ENCODE data around the gene ADAMTS12. TPM values are rescaled to one million over a fixed set of nuclear protein-coding genes. Genes with fewer than 3 reads are reported as not detected.

The ADAMTS12 gene
- total RNA-seq, 1 donor: 6.9 TPM

DNA sequence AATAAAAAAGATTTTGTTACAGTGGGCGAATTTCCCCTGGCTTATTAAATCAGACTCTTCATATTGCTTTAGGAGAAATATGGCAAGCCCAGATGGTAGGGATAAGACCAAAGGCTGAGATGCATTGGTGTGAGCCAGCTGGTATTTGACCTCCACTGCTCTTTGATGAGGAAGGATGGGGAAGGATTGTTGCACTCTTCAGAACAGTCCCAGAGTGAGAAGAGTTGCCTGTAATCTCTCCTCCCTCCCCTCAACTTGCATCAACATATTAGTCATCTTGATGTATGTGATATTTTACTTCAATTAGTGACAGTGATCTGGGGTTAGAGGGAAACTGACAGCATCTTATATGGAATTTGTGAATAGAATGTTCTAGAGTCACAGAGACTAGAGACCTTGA lies 136.6 kb downstream of the ADAMTS12 start:
- H3K27ac ChIP-seq (ENCODE audit: low read depth, low read length): no peak overlapping the region
- H3K9me3 ChIP-seq (ENCODE audit: low read depth, low read length): no peaks in the 10 kb centered on the region
- TF ChIP-seq, protein P1, sequence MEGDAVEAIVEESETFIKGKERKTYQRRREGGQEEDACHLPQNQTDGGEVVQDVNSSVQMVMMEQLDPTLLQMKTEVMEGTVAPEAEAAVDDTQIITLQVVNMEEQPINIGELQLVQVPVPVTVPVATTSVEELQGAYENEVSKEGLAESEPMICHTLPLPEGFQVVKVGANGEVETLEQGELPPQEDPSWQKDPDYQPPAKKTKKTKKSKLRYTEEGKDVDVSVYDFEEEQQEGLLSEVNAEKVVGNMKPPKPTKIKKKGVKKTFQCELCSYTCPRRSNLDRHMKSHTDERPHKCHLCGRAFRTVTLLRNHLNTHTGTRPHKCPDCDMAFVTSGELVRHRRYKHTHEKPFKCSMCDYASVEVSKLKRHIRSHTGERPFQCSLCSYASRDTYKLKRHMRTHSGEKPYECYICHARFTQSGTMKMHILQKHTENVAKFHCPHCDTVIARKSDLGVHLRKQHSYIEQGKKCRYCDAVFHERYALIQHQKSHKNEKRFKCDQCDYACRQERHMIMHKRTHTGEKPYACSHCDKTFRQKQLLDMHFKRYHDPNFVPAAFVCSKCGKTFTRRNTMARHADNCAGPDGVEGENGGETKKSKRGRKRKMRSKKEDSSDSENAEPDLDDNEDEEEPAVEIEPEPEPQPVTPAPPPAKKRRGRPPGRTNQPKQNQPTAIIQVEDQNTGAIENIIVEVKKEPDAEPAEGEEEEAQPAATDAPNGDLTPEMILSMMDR (IDR thresholded peaks at IDR 0.05; ENCODE audit: extremely low read depth, low read depth, low read length): no peak
- peaks cover 40% of the 10 kb centered on the region for H3K79me2 ChIP-seq (ENCODE audit: insufficient read depth, low read length)
- no peak overlapping the region for H3K4me3 ChIP-seq (ENCODE audit: insufficient read depth, low read length)
- H3K4me2 ChIP-seq (ENCODE audit: insufficient read depth, low read length): no peak overlapping the region
- peaks cover 36% of the 10 kb centered on the region for H4K20me1 ChIP-seq (ENCODE audit: insufficient read depth, low read length)
- H2AFZ ChIP-seq (ENCODE audit: low read length): no peak overlapping the region
- H3K36me3 ChIP-seq (ENCODE audit: insufficient read depth, low read length): peaks cover 4% of the 10 kb centered on the region
- H3K27me3 ChIP-seq (ENCODE audit: insufficient read depth, low read length): no peaks in the 10 kb centered on the region
- H3K4me1 ChIP-seq (ENCODE audit: insufficient read depth, low read length): peaks cover 8% of the 10 kb centered on the region
- peak; percentile 71 for DNase-seq (ENCODE audit: insufficient read length, low spot score, missing footprints)

GRCh38 chr5:33753704-33754103 lies 138.1 kb downstream of the ADAMTS12 start:
- Histone ChIP-seq H3K36me3 (ENCODE audit: insufficient read depth, low read length) (peaks cover 4% of the 10 kb centered on the region), H3K27me3 (ENCODE audit: insufficient read depth, low read length) (no peaks in the 10 kb centered on the region), H3K4me3 (ENCODE audit: insufficient read depth, low read length) (no peak overlapping the region), H3K9me3 (ENCODE audit: low read depth, low read length) (no peaks in the 10 kb centered on the region), H3K27ac (ENCODE audit: low read depth, low read length) (no peak overlapping the region), H3K4me2 (ENCODE audit: insufficient read depth, low read length) (no peak overlapping the region), H2AFZ (ENCODE audit: low read length) (no peak overlapping the region), H4K20me1 (ENCODE audit: insufficient read depth, low read length) (peaks cover 32% of the 10 kb centered on the region), H3K4me1 (ENCODE audit: insufficient read depth, low read length) (peaks cover 8% of the 10 kb centered on the region), H3K79me2 (ENCODE audit: insufficient read depth, low read length) (peaks cover 37% of the 10 kb centered on the region)
- TF ChIP-seq, protein P1 (IDR thresholded peaks at IDR 0.05; ENCODE audit: extremely low read depth, low read depth, low read length): no peak
- DNase-seq (ENCODE audit: insufficient read length, low spot score, missing footprints): no peak

DNA sequence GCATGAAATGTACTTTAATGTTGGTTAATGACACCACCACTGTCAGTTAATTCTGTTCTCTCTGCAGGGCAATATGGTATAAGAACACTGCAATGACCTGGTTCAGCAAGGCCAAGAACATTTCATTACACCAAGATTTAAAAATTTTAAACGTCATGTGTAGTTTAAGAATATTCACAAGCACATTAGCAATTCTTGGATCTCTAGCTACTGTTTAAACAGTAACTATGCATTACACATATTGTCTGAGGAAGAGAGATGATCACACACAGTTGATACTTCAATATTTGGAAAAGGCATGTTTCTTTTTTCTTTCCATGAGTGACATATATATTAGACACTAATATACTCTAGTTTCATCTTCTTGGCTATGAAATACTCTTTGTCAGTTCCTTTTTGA lies 143.0 kb downstream of the ADAMTS12 start:
- Histone ChIP-seq H4K20me1 (ENCODE audit: insufficient read depth, low read length) (peaks cover 10% of the 10 kb centered on the region), H3K27ac (ENCODE audit: low read depth, low read length) (no peak overlapping the region), H3K79me2 (ENCODE audit: insufficient read depth, low read length) (peaks cover 15% of the 10 kb centered on the region), H3K4me1 (ENCODE audit: insufficient read depth, low read length) (no peaks in the 10 kb centered on the region), H3K4me2 (ENCODE audit: insufficient read depth, low read length) (no peak overlapping the region), H3K9me3 (ENCODE audit: low read depth, low read length) (no peaks in the 10 kb centered on the region), H3K27me3 (ENCODE audit: insufficient read depth, low read length) (no peaks in the 10 kb centered on the region), H3K36me3 (ENCODE audit: insufficient read depth, low read length) (peaks cover 4% of the 10 kb centered on the region), H3K4me3 (ENCODE audit: insufficient read depth, low read length) (no peak overlapping the region), H2AFZ (ENCODE audit: low read length) (no peak overlapping the region)
- TF ChIP-seq, protein P1 (IDR thresholded peaks at IDR 0.05; ENCODE audit: extremely low read depth, low read depth, low read length): no peak
- no peak for DNase-seq (ENCODE audit: insufficient read length, low spot score, missing footprints)

GRCh38 chr5:33745101-33745770 lies 146.6 kb downstream of the ADAMTS12 start:
- no peaks in the 10 kb centered on the region for H3K79me2 ChIP-seq (ENCODE audit: insufficient read depth, low read length)
- no peaks in the 10 kb centered on the region for H3K27me3 ChIP-seq (ENCODE audit: insufficient read depth, low read length)
- no peak for DNase-seq (ENCODE audit: insufficient read length, low spot score, missing footprints)
- H3K4me1 ChIP-seq (ENCODE audit: insufficient read depth, low read length): no peaks in the 10 kb centered on the region
- H3K9me3 ChIP-seq (ENCODE audit: low read depth, low read length): no peaks in the 10 kb centered on the region
- no peak overlapping the region for H3K4me2 ChIP-seq (ENCODE audit: insufficient read depth, low read length)
- no peak overlapping the region for H2AFZ ChIP-seq (ENCODE audit: low read length)
- TF ChIP-seq, protein P1 (IDR thresholded peaks at IDR 0.05; ENCODE audit: extremely low read depth, low read depth, low read length): no peak
- no peak overlapping the region for H3K4me3 ChIP-seq (ENCODE audit: insufficient read depth, low read length)
- H4K20me1 ChIP-seq (ENCODE audit: insufficient read depth, low read length): peaks cover 3% of the 10 kb centered on the region
- no peak overlapping the region for H3K27ac ChIP-seq (ENCODE audit: low read depth, low read length)
- H3K36me3 ChIP-seq (ENCODE audit: insufficient read depth, low read length): no peaks in the 10 kb centered on the region
